Activated CD4-positive, alpha-beta T cell treated with anti-CD3 and anti-CD28 coated beads, Interleukin-2, amount 10 ng/mL, durations not matched to agents 24 days and 14 days (primary cell): ENCODE data around the gene CENATAC. TPM values are rescaled to one million over a fixed set of nuclear protein-coding genes. Genes with fewer than 3 reads are reported as not detected.

Experiments
- DNase-seq: peaks from one replicate; pipeline ENCODE4 v3.0.0; 2022
- H3K27ac Mint-ChIP-seq: one replicate; pipeline ENCODE4 v1.8.0; 2022; ENCODE audit warnings: mild to moderate bottlenecking, mixed read lengths
- H3K27me3 Mint-ChIP-seq: one replicate; pipeline ENCODE4 v1.8.0; 2022; ENCODE audit warnings: mixed read lengths
- H3K36me3 Mint-ChIP-seq: one replicate; pipeline ENCODE4 v1.8.0; 2022; ENCODE audit warnings: low read depth, mild to moderate bottlenecking, mixed read lengths
- H3K4me1 Mint-ChIP-seq: one replicate; pipeline ENCODE4 v1.8.0; 2021; ENCODE audit warnings: mixed read lengths
- H3K4me3 Mint-ChIP-seq: one replicate; pipeline ENCODE4 v1.8.0; 2022; ENCODE audit warnings: mild to moderate bottlenecking, moderate library complexity, mixed read lengths
- H3K9me3 Mint-ChIP-seq: one replicate; pipeline ENCODE4 v1.8.0; 2021; ENCODE audit warnings: mixed read lengths
- intact Hi-C: fragments of 100-400 bp; cut with micrococcal nuclease; formaldehyde crosslinking; loops from one replicate; pipeline ENCODE4 v1.15.1; 2023
- total RNA-seq: library from RNA; stranded (reverse); gene quantifications from 2 replicates; pipeline ENCODE4 v1.2.3, GENCODE V29; 2022

The CENATAC gene
- total RNA-seq, 1 donor from 2014 or later: 46.3 TPM

DNA sequence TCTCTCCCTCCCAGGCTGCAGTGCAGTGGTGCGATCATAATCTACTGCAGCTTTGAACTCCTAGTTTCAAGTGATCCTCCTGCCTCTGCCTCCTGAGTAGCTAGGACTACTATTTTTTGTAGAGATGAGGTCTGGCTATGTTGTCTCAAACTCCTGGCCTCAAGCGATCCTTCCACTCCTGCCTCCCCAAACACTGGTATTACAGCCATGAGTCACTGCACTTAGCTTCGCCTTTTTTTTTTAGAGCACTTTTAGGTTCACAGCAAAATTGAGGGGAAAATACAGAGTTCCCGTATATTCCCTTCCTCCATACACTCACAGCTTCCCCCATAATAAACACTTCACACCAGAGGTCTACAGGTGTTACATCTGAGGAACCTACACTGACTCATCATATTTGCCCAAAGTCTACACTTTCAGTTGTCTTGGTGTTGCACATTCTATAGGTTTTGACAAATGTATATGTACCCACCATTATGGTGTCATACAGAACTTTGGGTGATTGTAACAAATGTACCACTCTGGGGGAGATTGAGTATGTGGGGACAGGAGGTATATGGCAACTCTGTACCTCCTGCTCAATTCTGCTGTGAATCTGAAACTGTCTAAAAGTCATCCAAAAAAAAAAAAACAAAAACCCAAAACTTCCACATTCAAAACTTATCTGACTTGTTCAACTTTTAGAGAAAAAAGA lies 44.0 kb downstream of the CENATAC start:
- peaks cover 7% of the 10 kb centered on the region for H3K4me1 Mint-ChIP-seq

DNA sequence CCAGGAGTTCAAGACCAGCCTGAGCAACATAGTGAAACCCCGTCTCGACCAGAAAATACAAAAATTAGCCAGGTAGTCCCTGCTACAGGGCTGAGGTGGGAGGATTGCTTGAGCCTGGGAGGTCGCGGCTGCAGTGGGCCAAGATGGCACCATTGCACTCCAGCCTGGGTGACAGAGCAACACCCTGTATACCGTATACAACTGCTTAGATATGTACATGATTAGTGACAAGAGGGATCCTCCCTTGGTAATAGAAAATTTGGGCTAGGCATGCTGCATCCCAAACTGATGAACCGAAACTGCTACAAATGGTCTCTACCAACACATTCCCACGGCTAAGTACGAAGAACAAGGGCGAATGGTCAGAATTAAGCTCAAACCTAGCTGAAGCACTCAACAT lies 45.0 kb downstream of the CENATAC start:
- Mint-ChIP-seq H3K9me3 (no peaks in the 10 kb centered on the region), H3K36me3 (peaks cover 31% of the 10 kb centered on the region), H3K27me3 (no peaks in the 10 kb centered on the region), H3K4me3 (no peak overlapping the region), H3K4me1 (peaks cover 7% of the 10 kb centered on the region), H3K27ac (no peak overlapping the region)
- intact Hi-C loops: no loop called here
- DNase-seq: no peak

More for the DNA sequence above, 44.0 kb downstream of the CENATAC start:
- H3K36me3 Mint-ChIP-seq: peaks cover 24% of the 10 kb centered on the region
- H3K27me3 Mint-ChIP-seq: no peaks in the 10 kb centered on the region
- intact Hi-C loops: no loop called here
- no peaks in the 10 kb centered on the region for H3K9me3 Mint-ChIP-seq
- peak overlapping the region; percentile 30 for H3K27ac Mint-ChIP-seq
- H3K4me3 Mint-ChIP-seq: no peak overlapping the region
- DNase-seq: no peak

DNA sequence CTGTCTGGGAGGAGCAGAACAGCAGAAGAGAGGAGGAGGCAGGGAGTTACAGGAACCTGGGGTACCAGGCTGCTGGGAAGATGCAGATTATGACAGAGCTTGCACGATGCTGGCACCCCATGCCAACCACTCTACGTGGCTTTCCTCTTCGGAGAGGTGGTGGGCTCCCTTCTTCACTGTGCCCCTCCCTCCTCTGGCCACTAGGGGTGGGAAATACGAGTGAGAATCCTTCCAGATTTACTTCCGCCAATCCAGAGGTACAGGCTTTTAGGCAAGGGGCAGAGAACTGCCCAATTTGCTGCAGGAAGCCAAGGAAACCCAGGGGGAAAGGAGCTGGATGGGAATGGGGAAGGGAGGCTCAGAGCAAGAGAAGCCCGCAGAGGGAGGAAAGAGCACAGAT lies 46.8 kb downstream of the CENATAC start:
- Mint-ChIP-seq H3K9me3 (no peaks in the 10 kb centered on the region), H3K27ac (no peak overlapping the region), H3K36me3 (peaks cover 47% of the 10 kb centered on the region), H3K27me3 (no peaks in the 10 kb centered on the region), H3K4me3 (no peak overlapping the region), H3K4me1 (peaks cover 7% of the 10 kb centered on the region)
- intact Hi-C loops: no loop called here
- no peak for DNase-seq

DNA sequence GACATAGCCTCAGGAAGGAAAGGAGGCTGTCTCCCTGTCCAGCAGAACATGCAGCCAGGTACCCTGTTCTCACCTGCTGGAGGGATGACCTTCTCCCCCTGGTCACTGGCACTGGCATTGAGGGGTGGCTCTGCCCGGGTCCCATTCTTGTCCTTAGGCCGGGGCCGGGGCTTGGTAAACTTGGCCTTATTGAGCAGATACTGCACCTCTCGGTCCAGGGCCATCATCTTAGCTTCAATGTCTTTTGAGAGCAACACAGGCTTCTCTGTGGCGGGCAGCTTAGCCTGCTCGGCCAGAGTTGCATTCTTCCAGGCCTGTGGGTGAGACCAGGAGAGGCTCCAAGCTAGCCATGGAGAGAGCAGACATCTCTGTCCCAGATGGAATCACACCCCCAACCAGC lies 48.6 kb downstream of the CENATAC start:
- Mint-ChIP-seq H3K27ac (no peak overlapping the region), H3K9me3 (no peaks in the 10 kb centered on the region), H3K27me3 (no peaks in the 10 kb centered on the region), H3K4me3 (no peak overlapping the region), H3K4me1 (peaks cover 12% of the 10 kb centered on the region), H3K36me3 (peaks cover 58% of the 10 kb centered on the region)
- intact Hi-C loops: no loop called here
- no peak for DNase-seq

DNA sequence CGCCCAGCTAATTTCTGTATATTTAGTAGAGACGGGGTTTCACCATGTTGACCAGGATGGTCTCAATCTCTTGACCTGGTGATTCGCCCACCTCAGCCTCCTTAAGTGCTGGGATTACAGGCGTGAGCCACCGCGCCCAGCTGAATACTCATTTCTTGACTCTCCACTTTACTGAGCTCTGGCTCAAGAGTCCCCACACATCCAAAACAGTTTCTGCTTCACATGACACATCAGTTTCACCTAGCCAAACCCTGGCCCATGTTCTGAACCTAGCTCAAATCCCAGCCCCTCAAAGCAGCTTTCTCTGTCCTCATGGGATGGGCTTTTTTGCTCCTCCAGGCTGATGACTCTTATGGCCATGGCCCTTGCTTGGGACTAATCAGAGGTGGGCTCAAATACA lies 49.3 kb downstream of the CENATAC start:
- Mint-ChIP-seq H3K9me3 (no peaks in the 10 kb centered on the region), H3K27ac (peak overlapping the region; percentile 69), H3K36me3 (peaks cover 63% of the 10 kb centered on the region), H3K27me3 (no peaks in the 10 kb centered on the region), H3K4me3 (no peak overlapping the region), H3K4me1 (peaks cover 12% of the 10 kb centered on the region)
- no peak for DNase-seq
- intact Hi-C loops: no loop called here

DNA sequence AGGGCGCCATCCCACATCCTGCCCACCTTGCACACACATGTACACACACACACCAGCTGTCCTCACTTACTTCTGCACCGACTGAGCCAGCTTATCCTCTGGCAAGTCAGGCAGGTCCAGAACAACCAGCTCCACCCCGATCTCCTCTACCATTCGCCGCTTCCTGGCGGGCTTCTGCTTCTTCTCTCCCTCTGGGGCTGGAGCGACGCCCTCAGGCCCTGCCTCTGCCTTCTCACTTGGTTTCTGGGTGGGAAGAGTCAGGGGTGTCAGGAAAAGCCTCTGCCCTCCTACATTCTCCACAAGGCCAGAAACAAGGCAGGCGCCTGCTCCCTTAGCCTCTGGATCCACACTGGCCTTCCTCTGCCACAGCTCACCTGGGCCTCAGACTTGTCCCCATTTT lies 50.7 kb downstream of the CENATAC start:
- Mint-ChIP-seq H3K27ac (no peak overlapping the region), H3K36me3 (peaks cover 76% of the 10 kb centered on the region), H3K4me3 (no peak overlapping the region), H3K27me3 (no peaks in the 10 kb centered on the region), H3K4me1 (peaks cover 21% of the 10 kb centered on the region), H3K9me3 (no peaks in the 10 kb centered on the region)
- intact Hi-C loops: no loop called here
- no peak for DNase-seq

DNA sequence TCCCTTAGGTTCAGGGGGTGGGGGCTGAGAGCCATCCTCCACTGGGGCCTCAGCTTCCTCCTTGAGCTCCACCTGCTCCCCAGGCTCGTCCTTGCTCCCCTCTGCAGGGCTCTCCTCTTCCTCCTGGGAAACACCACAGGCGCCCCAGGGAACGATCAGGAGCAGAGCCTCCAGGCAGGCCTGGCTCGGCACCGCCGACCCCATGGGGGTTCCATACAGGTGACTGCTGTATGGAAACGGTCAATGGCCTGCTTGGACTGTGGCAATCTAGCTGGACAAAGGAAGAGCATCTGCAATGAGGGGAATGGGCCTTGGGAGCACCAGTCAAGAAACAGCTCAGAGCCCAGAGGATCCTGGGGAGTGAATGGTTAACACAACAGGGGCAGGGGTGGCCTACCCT lies 51.1 kb downstream of the CENATAC start:
- no peak overlapping the region for H3K4me3 Mint-ChIP-seq
- H3K4me1 Mint-ChIP-seq: peaks cover 24% of the 10 kb centered on the region
- H3K27ac Mint-ChIP-seq: no peak overlapping the region

DNA sequence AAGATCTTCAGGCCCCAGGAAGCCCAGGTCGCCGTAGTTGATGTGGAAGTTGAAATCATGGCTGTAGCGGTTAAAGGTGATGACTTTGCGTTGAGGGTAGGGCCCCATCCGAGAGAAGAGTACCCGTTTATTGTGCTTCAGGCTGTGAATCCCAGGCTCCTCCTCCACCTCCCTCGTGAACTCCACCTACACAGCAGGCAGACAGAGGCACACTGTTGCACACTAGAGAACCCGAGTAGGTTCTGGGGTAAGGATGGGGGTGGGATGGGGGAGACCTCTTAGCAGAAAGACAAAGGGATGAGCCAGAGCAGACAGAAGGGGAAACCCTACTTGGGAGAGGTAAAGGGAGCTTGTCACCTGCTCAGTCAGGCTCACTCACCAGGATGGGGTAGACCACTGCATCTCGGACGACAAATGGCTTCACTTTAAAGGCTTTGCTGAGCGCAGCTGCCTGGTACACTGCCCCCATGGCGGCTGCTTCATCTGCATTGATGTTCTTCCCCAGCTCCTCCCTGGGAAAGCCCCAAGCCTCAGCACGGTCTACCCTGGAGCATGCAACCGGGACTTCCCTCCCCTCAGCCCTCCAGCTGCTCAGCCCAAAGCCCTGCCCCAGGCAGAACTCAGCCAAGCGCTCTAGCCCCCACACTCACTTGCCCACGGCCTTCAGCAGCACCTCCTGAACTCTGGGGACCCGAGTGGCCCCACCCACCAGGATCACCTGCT lies 53.7 kb downstream of the CENATAC start:
- Mint-ChIP-seq H3K27ac (peak overlapping the region; percentile 10), H3K4me1 (peaks cover 36% of the 10 kb centered on the region), H3K4me3 (no peak overlapping the region), H3K36me3 (peaks cover 77% of the 10 kb centered on the region), H3K9me3 (no peaks in the 10 kb centered on the region), H3K27me3 (no peaks in the 10 kb centered on the region)
- DNase-seq: peak; percentile 61
- intact Hi-C loops: no loop called here

More for the DNA sequence above, 51.1 kb downstream of the CENATAC start:
- Mint-ChIP-seq H3K27me3 (no peaks in the 10 kb centered on the region), H3K36me3 (peaks cover 80% of the 10 kb centered on the region), H3K9me3 (no peaks in the 10 kb centered on the region)
- no peak for DNase-seq
- intact Hi-C loops: no loop called here

DNA sequence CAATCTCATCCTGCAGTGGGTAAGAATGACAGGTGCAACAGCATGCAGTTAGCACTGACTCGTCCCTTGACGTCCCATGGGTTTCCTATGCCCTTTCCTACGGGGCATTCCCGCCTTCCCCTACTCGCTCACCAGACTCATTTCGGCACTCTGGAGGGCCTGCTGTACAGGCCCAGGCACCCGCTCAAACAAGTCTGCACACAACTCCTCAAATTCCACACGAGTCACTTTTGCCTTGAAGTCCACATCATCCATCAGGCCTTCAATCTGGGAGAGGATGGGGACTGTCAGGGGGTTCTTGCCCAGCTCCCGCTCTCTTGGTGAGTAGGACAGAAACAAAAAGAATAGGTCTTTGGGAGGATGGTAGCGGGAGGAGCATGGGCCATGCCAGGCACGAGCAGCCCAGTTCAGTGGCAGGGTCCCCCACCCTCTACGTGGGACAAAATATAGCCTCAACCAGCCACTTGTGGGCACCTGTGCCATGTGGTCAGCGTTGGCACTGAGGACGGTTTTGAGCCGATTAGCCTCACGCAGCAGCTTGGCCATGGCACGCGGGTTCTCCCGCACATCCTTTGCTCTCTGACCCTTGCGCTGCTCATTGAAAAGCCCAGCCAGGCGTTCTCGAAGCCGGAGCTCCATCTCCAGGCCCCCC lies 54.4 kb downstream of the CENATAC start:
- Mint-ChIP-seq H3K36me3 (peaks cover 74% of the 10 kb centered on the region), H3K4me1 (peaks cover 36% of the 10 kb centered on the region), H3K27me3 (no peaks in the 10 kb centered on the region), H3K27ac (peak overlapping the region; percentile 48), H3K9me3 (no peaks in the 10 kb centered on the region), H3K4me3 (no peak overlapping the region)
- intact Hi-C loops: no loop called here
- no peak for DNase-seq

DNA sequence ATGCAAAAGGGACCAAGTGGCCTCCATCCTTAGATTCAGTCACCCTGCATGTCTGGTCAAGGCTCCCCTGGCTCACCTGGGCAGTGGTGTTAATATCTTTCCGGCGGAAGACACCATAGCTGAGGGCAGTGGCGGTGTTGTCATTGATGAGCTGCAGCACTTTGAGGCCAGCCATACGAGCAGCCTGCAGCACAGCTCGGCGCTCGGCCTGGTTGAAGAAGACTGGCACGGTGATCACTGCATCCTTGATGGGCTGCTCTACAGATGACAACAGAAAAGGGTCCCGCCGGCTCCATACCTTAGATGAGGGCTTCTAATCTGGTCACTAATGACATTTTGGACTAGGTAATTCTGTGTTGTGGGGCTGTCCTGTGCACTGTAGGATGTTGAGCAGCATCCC lies 56.5 kb downstream of the CENATAC start:
- Mint-ChIP-seq H3K36me3 (peaks cover 59% of the 10 kb centered on the region), H3K27me3 (no peaks in the 10 kb centered on the region), H3K4me1 (peaks cover 46% of the 10 kb centered on the region), H3K27ac (no peak overlapping the region), H3K9me3 (no peaks in the 10 kb centered on the region), H3K4me3 (no peak overlapping the region)
- intact Hi-C loops: no loop called here
- no peak for DNase-seq

DNA sequence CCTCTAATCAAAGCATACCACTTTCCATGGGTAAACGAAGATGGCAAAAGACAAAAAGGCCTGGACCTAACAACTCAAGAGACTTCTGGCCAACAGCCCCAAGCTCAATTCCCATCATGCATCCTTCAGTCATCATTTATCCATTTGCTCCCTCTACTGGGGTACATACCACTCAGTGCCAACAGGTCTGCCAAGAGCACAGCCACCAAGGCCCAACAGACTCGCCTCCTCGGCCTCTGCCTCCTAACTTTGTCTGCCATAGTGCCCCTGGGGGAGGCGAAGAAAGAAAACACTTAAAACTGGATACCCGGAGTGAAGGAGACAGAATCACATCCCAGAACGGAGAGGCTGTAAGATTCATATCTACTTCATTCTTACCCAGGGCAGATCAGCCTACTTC lies 58.0 kb downstream of the CENATAC start:
- peaks cover 51% of the 10 kb centered on the region for H3K36me3 Mint-ChIP-seq
- H3K27ac Mint-ChIP-seq: peak overlapping the region; percentile 80
- DNase-seq: peak; percentile 75
- H3K9me3 Mint-ChIP-seq: no peaks in the 10 kb centered on the region
- peak overlapping the region; percentile 95 for H3K4me3 Mint-ChIP-seq
- H3K4me1 Mint-ChIP-seq: peaks cover 45% of the 10 kb centered on the region
- intact Hi-C loops: loop anchor here (5.0 kb wide), 1 partner anchor 59 kb away; the partner anchor contains the start of gene CENATAC
- no peaks in the 10 kb centered on the region for H3K27me3 Mint-ChIP-seq

DNA sequence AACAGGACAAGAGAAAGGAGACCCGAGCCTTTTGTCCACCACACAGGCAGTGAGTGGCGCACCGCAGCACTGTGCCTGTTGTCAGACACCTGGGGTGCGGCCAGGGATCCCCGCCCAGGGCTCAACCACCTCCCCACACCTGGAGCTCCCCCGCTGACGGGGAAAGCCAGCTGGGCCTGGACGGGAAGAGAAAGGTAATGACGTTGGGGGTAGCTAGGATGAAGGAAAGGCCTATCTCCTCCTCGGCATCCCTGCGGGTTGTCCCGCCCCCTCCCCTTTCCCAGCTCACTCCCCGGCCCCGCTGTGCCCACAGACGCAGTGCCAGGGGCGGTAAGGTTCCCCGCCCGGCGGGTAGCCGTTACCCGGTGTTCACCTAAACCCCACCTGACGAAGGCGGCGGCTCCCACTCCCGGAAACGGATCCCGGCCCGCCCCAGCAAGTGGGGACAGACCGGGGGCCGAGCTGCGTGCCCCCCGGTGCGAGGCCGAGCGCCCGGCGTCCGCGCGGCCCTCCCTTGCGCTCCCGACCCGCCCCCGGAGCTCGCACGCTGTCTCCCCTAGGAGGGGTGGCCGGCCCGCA lies 58.6 kb downstream of the CENATAC start:
- peak overlapping the region; percentile 98 for H3K27ac Mint-ChIP-seq
- H3K4me3 Mint-ChIP-seq: peak overlapping the region; percentile 95
- H3K27me3 Mint-ChIP-seq: no peaks in the 10 kb centered on the region
- H3K4me1 Mint-ChIP-seq: peaks cover 41% of the 10 kb centered on the region
- peak; percentile 83 for DNase-seq
- peaks cover 45% of the 10 kb centered on the region for H3K36me3 Mint-ChIP-seq
- intact Hi-C loops: loop anchor here (5.0 kb wide), 1 partner anchor 59 kb away; the partner anchor contains the start of gene CENATAC
- H3K9me3 Mint-ChIP-seq: no peaks in the 10 kb centered on the region

DNA sequence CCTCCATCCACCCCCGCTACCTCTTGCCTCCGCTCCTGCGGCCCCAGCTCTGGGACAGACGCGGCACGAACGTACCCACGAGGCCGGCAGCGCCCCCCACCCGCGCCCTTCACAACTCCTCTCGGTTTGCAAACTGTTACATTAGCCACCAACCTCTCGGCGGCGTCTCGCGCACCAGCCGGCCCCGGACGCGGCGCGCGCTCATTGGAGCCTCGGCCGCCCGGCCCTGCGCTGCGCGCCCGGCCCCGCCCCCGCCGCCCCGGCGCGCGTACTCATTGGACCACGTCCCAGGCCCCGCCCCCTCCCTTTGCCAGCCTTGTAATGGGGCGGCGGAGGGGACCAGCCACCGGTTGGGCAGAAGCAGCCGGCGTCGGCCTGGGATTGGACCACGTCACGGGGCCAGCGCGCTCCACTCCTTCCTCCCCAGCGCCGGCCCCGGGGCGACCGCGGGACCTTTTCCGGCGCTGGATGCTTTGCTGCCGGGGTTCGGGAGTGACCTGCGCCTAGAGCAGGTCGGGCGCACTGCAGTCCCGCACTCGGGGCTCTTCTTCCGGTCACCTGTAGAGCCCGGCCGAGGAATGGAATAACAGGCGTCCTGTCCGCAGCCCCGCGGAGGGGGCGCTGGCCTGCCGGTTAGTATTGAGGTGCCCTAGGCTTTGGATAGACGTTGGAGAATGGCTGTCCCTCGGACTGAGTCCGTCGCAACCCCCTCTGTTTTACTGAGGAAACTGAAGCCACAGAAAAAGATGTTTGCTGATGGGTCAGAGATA lies 59.2 kb downstream of the CENATAC start, which contains the start of gene HYOU1:
HYOU1 (minus strand) TSS at position 206 of the 770 bp plus-strand sequence. CDS start 1,045 bp downstream, outside the sequence.
- Mint-ChIP-seq H3K27ac (peak within 1 kb of the TSS; percentile 98), H3K36me3 (peaks cover 40% of the 10 kb centered on the region), H3K4me1 (peaks cover 36% of the 10 kb centered on the region), H3K27me3 (no peaks in the 10 kb centered on the region), H3K4me3 (peak within 1 kb of the TSS; percentile 95), H3K9me3 (no peaks in the 10 kb centered on the region)
- intact Hi-C loops: loop anchor here (1.0 to 5.0 kb wide), 8 partner anchors 10 to 64 kb away; partner anchors contain the start of genes CENATAC, DPAGT1, HINFP and HMBS
- peak; percentile 99 for DNase-seq
